ENCODE data around the gene SHISA9. TPM values are rescaled to one million over a fixed set of nuclear protein-coding genes. Genes with fewer than 3 reads are reported as not detected.

Gene SHISA9
- polyA plus RNA-seq, 1 of the 3 experiments (the other 2 are of a cell fraction) = 0.02 TPM

GRCh38 chr16:12927591-12927990 lies 26.2 kb downstream of the SHISA9 start:
- 49% methylated on average over 3 of the region's 3 CpGs for WGBS (ENCODE audit: low lambda C conversion rate)
- H3K79me2 ChIP-seq (ENCODE audit: insufficient read depth) = no peaks in the 10 kb centered on the region
- no peak for DNase-seq
- no peaks in the 10 kb centered on the region for H3K27me3 ChIP-seq (ENCODE audit: insufficient read depth)
- CTCF ChIA-PET = no interaction called here
- no peaks in the 10 kb centered on the region for H3K4me1 ChIP-seq (ENCODE audit: control insufficient read depth in 1 of 2, insufficient read depth in 2 of 2, low read depth in 1 of 2, low read length in 1 of 2)
- no peak overlapping the region for H3K9ac ChIP-seq
- H3K27ac ChIP-seq (ENCODE audit: low read depth in 2 of 2, low read length in 1 of 2) = no peak overlapping the region
- no peaks in the 10 kb centered on the region for H3K9me2 ChIP-seq
- no peaks in the 10 kb centered on the region for H3K36me3 ChIP-seq (replicated peaks in 1 of 2; ENCODE audit: control insufficient read depth in 1 of 2, insufficient read depth in 2 of 2, low read length in 1 of 2)
- no peaks in the 10 kb centered on the region for H4K20me1 ChIP-seq (ENCODE audit: insufficient read depth)
- H3F3A ChIP-seq (replicated peaks; ENCODE audit: insufficient read depth) = no peaks in the 10 kb centered on the region
- no peak overlapping the region for H2AFZ ChIP-seq (ENCODE audit: low read depth)
- POLR2A ChIA-PET = no interaction called here
- no peaks in the 10 kb centered on the region for H3K9me3 ChIP-seq
- TF ChIP-seq USF2 (IDR thresholded peaks at IDR 0.05; ENCODE audit: borderline replicate concordance, low read depth, low read length) (no peak), REST (IDR thresholded peaks at IDR 0.05; ENCODE audit: low read depth, low read length) (peak; percentile 60; the same call in 1 of the 2 replicates), EP300 (IDR thresholded peaks at IDR 0.05; ENCODE audit: borderline replicate concordance in 1 of 2, low read depth in 1 of 2, low read length in 1 of 2) (no peak)
- H3K4me3 ChIP-seq (ENCODE audit: low read depth in 2 of 2, low read length in 1 of 2) = no peak overlapping the region
- no peak overlapping the region for H3K4me2 ChIP-seq

GRCh38 chr16:12930881-12931280 lies 29.5 kb downstream of the SHISA9 start:
- no peaks in the 10 kb centered on the region for H3F3A ChIP-seq (replicated peaks; ENCODE audit: insufficient read depth)
- no peaks in the 10 kb centered on the region for H3K9me2 ChIP-seq
- CTCF ChIA-PET = no interaction called here
- H3K27ac ChIP-seq (ENCODE audit: low read depth in 2 of 2, low read length in 1 of 2) = no peak overlapping the region
- H3K27me3 ChIP-seq (ENCODE audit: insufficient read depth) = no peaks in the 10 kb centered on the region
- no peaks in the 10 kb centered on the region for H3K4me1 ChIP-seq (ENCODE audit: control insufficient read depth in 1 of 2, insufficient read depth in 2 of 2, low read depth in 1 of 2, low read length in 1 of 2)
- no peaks in the 10 kb centered on the region for H3K79me2 ChIP-seq (ENCODE audit: insufficient read depth)
- H2AFZ ChIP-seq (ENCODE audit: low read depth) = no peak overlapping the region
- no peaks in the 10 kb centered on the region for H4K20me1 ChIP-seq (ENCODE audit: insufficient read depth)
- POLR2A ChIA-PET = no interaction called here
- 19% methylated on average over 4 of the region's 4 CpGs for WGBS (ENCODE audit: low lambda C conversion rate)
- H3K36me3 ChIP-seq (replicated peaks in 1 of 2; ENCODE audit: control insufficient read depth in 1 of 2, insufficient read depth in 2 of 2, low read length in 1 of 2) = no peaks in the 10 kb centered on the region
- H3K9me3 ChIP-seq = no peaks in the 10 kb centered on the region
- no peak for DNase-seq
- no peak overlapping the region for H3K9ac ChIP-seq
- no peak overlapping the region for H3K4me2 ChIP-seq
- TF ChIP-seq YY1 (IDR thresholded peaks at IDR 0.05; ENCODE audit: low read depth) = no peak
- TF ChIP-seq TAF1 (IDR thresholded peaks at IDR 0.05; ENCODE audit: borderline replicate concordance, low read depth, low read length) = no peak
- no peak for TF ChIP-seq NRF1 (IDR thresholded peaks at IDR 0.05; ENCODE audit: low read depth, low read length)
- TF ChIP-seq GABPA (IDR thresholded peaks at IDR 0.05; ENCODE audit: low read depth) = no peak
- no peak for TF ChIP-seq FOSL2 (IDR thresholded peaks at IDR 0.05; ENCODE audit: borderline replicate concordance, low read depth)
- no peak for TF ChIP-seq FOXJ3 (CRISPR knock-in tag; IDR thresholded peaks at IDR 0.05)
- TF ChIP-seq PBX3 (IDR thresholded peaks at IDR 0.05) = no peak
- no peak for TF ChIP-seq MAX (IDR thresholded peaks at IDR 0.05; ENCODE audit: low read depth)
- no peak for TF ChIP-seq FOXM1 (IDR thresholded peaks at IDR 0.05; ENCODE audit: low read depth)
- TF ChIP-seq EZH2phosphoT487 (IDR thresholded peaks at IDR 0.05; ENCODE audit: borderline replicate concordance, low read depth) = no peak
- no peak overlapping the region for H3K4me3 ChIP-seq (ENCODE audit: low read depth in 2 of 2, low read length in 1 of 2)

Data from SK-N-SH (cell line).